CD4-positive, alpha-beta T cell (primary cell): ENCODE data around the gene PPARG. TPM values are rescaled to one million over a fixed set of nuclear protein-coding genes. Genes with fewer than 3 reads are reported as not detected.

ENCODE experiments used
- ATAC-seq: fragments of 200-7000 bp; cut with Tn5 transposase; one replicate; pipeline ENCODE4 v1.10.0; 2022; ENCODE audit warnings: mild to moderate bottlenecking; ENCODE audit not compliant: poor library complexity
- CTCF ChIA-PET: fragments of 350-600 bp; sonication (Branson Sonifier 250); formaldehyde crosslinking; loops from one replicate; lab custom pipeline; 2021; ENCODE audit warnings: antibody characterized with exemption, inconsistent platforms; lab: Charles Lee
- POLR2A ChIA-PET: fragments of 350-600 bp; sonication (Branson Sonifier 250); formaldehyde crosslinking; loops from one replicate; lab custom pipeline; 2021; ENCODE audit warnings: antibody characterized with exemption, inconsistent platforms; lab: Charles Lee
- DNase-seq, 14 experiments: peaks; one replicate each; pipeline ENCODE4 v3.0.0-alpha.2; 2013 to 2020; ENCODE audit warnings: mixed read lengths in 2 of 14
- H3K27ac ChIP-seq, 2 donors: one replicate each; pipeline versions ENCODE4 v1.5.1 to v1.7.0; 2013; ENCODE audit warnings: low read length in 2 of 2, low read depth in 1 of 2, mild to moderate bottlenecking in 1 of 2
- H3K27me3 ChIP-seq, 2 experiments: 1 replicate in 1 of 2; 2 replicates in 1 of 2; pipeline versions ENCODE4 v1.6.1 to v1.7.0; 2013; ENCODE audit warnings: low read length in 2 of 2, control low read depth in 1 of 2, mild to moderate bottlenecking in 1 of 2, moderate library complexity in 1 of 2; ENCODE audit not compliant: insufficient read depth in 2 of 2, control insufficient read depth in 1 of 2
- H3K36me3 ChIP-seq: one replicate; pipeline ENCODE4 v1.6.1; 2013; ENCODE audit warnings: low read length, control low read depth; ENCODE audit not compliant: insufficient read depth
- H3K4me1 ChIP-seq: one replicate; pipeline ENCODE4 v1.6.1; 2013; ENCODE audit warnings: low read length, control low read depth; ENCODE audit not compliant: insufficient read depth
- H3K4me3 ChIP-seq: one replicate; pipeline ENCODE4 v1.5.1; 2013; ENCODE audit warnings: mild to moderate bottlenecking, low read length, moderate library complexity
- H3K9me3 ChIP-seq, 2 experiments: 1 replicate in 1 of 2; 2 replicates in 1 of 2; pipeline versions ENCODE4 v1.6.1 to v1.7.0; 2013; ENCODE audit warnings: low read length in 2 of 2, mild to moderate bottlenecking in 2 of 2, control low read depth in 1 of 2, moderate library complexity in 1 of 2; ENCODE audit not compliant: control insufficient read depth in 1 of 2, insufficient read depth in 1 of 2
- H3K27ac Mint-ChIP-seq: one replicate; pipeline ENCODE4 v1.8.0; 2020; ENCODE audit warnings: mixed read lengths
- H3K27me3 Mint-ChIP-seq: one replicate; pipeline ENCODE4 v1.8.0; 2021; ENCODE audit warnings: mixed read lengths
- H3K36me3 Mint-ChIP-seq: one replicate; pipeline ENCODE4 v1.8.0; 2021; ENCODE audit warnings: low read depth, mixed read lengths
- H3K4me1 Mint-ChIP-seq: one replicate; pipeline ENCODE4 v1.8.0; 2021; ENCODE audit warnings: low read depth, mixed read lengths
- H3K4me3 Mint-ChIP-seq: one replicate; pipeline ENCODE4 v1.8.0; 2020; ENCODE audit warnings: mild to moderate bottlenecking, mixed read lengths
- H3K9me3 Mint-ChIP-seq: one replicate; pipeline ENCODE4 v1.8.0; 2020; ENCODE audit warnings: mixed read lengths
- CTCF ChIP-seq: fragments of 200-600 bp; IDR thresholded peaks from one replicate; pipeline ENCODE4 v1.8.0; 2022; ENCODE audit warnings: antibody characterized with exemption, mild to moderate bottlenecking
- intact Hi-C, 2 experiments: fragments of 100-400 bp; cut with DNase I in 1 of 2; cut with micrococcal nuclease in 1 of 2; formaldehyde crosslinking; loops; one replicate each; pipeline versions ENCODE4 v1.15.1 to v1.9.0; 2023 to 2025; cut with DNase I, micrococcal nuclease
- total RNA-seq, 174 experiments: library from RNA in 2 of 174; stranded (reverse) in 2 of 174; gene quantifications; one replicate each; pipeline ENCODE4 v1.2.3 and lab custom pipeline; 2021 to 2026

Gene PPARG
- total RNA-seq, 2 experiments from 2014 or later = 0.27 to 0.75 TPM

- Histone ChIP-seq H3K36me3 (no peaks in the 10 kb centered on the region), H3K27ac (no peak overlapping the region), H3K4me3 (no peak overlapping the region), H3K27me3 (no peaks in the 10 kb centered on the region), H3K4me1 (no peaks in the 10 kb centered on the region), H3K9me3 (no peaks in the 10 kb centered on the region)
- Mint-ChIP-seq H3K4me3 (no peak overlapping the region), H3K36me3 (no peaks in the 10 kb centered on the region), H3K27me3 (peaks cover 8% of the 10 kb centered on the region), H3K9me3 (no peaks in the 10 kb centered on the region), H3K27ac (no peak overlapping the region), H3K4me1 (no peaks in the 10 kb centered on the region)
- DNase-seq (no peak), ATAC-seq (no peak)
- intact Hi-C loops = no loop called here
- ChIA-PET CTCF (no interaction called here), POLR2A (no interaction called here)
- no peak for TF ChIP-seq CTCF
These were observed 27.4 kb downstream of the PPARG start for GRCh38 chr3:12316253-12316652.

- H3K27me3 Mint-ChIP-seq = peaks cover 6% of the 10 kb centered on the region
- no peak for ATAC-seq
- H3K27ac Mint-ChIP-seq = no peak overlapping the region
- DNase-seq = no peak
- H3K27me3 ChIP-seq = no peaks in the 10 kb centered on the region
- intact Hi-C loops = no loop called here
- no peaks in the 10 kb centered on the region for H3K4me1 Mint-ChIP-seq
- ChIA-PET CTCF (no interaction called here), POLR2A (no interaction called here)
- no peaks in the 10 kb centered on the region for H3K4me1 ChIP-seq
- H3K36me3 Mint-ChIP-seq = no peaks in the 10 kb centered on the region
- no peak overlapping the region for H3K27ac ChIP-seq
- TF ChIP-seq CTCF = no peak
- no peak overlapping the region for H3K4me3 Mint-ChIP-seq
- H3K4me3 ChIP-seq = no peak overlapping the region
- no peaks in the 10 kb centered on the region for H3K36me3 ChIP-seq
- no peaks in the 10 kb centered on the region for H3K9me3 Mint-ChIP-seq
- no peaks in the 10 kb centered on the region for H3K9me3 ChIP-seq
These were observed 28.0 kb downstream of the PPARG start for GRCh38 chr3:12316729-12317351.

GRCh38 chr3:12317914-12318313 lies 29.0 kb downstream of the PPARG start:
- no peaks in the 10 kb centered on the region for H3K4me1 Mint-ChIP-seq
- ATAC-seq = no peak
- peaks cover 5% of the 10 kb centered on the region for H3K27me3 Mint-ChIP-seq
- intact Hi-C loops = no loop called here
- no peaks in the 10 kb centered on the region for H3K36me3 ChIP-seq
- H3K27ac ChIP-seq = no peak overlapping the region
- H3K4me3 ChIP-seq = no peak overlapping the region
- H3K4me1 ChIP-seq = no peaks in the 10 kb centered on the region
- H3K27me3 ChIP-seq = no peaks in the 10 kb centered on the region
- no peak for TF ChIP-seq CTCF
- H3K27ac Mint-ChIP-seq = no peak overlapping the region
- POLR2A ChIA-PET = no interaction called here
- DNase-seq = no peak
- CTCF ChIA-PET = no interaction called here
- no peaks in the 10 kb centered on the region for H3K9me3 ChIP-seq
- H3K36me3 Mint-ChIP-seq = no peaks in the 10 kb centered on the region
- H3K9me3 Mint-ChIP-seq = no peaks in the 10 kb centered on the region
- H3K4me3 Mint-ChIP-seq = no peak overlapping the region
